ENCODE measurements around the gene DNAJC22.
"Not testable (repeated sequence)": the region's sequence is repeated elsewhere in the genome, so short reads cannot be mapped to it uniquely, and the experiment has no call there.

Gene DNAJC22

GRCh38 chr12:49375406-49375805 lies 28.7 kb downstream of the DNAJC22 start:
- DNase-seq = no peak

- DNase-seq = no peak
These were observed 30.7 kb downstream of the DNAJC22 start for GRCh38 chr12:49377386-49377785.

GRCh38 chr12:49380184-49380583 lies 33.5 kb downstream of the DNAJC22 start:
- not testable (repeated sequence) for DNase-seq

- DNase-seq = peak; percentile 67 to 72
These were observed 42.1 kb downstream of the DNAJC22 start for GRCh38 chr12:49388682-49389386.

GRCh38 chr12:49389387-49389703 lies 42.7 kb downstream of the DNAJC22 start:
- no peak for DNase-seq

GRCh38 chr12:49397000-49397399 lies 50.3 kb downstream of the DNAJC22 start:
- DNase-seq = no peak

GRCh38 chr12:49400304-49400703 lies 53.6 kb downstream of the DNAJC22 start:
- no peak for DNase-seq
